Fibroblast of peridontal ligament (primary cell): ENCODE data around the gene C19orf25.

Experiments
- DNase-seq: peaks from one replicate; pipeline ENCODE4 v3.0.0-alpha.2; 2010; ENCODE audit errors: extremely low read depth

C19orf25 gene

DNA sequence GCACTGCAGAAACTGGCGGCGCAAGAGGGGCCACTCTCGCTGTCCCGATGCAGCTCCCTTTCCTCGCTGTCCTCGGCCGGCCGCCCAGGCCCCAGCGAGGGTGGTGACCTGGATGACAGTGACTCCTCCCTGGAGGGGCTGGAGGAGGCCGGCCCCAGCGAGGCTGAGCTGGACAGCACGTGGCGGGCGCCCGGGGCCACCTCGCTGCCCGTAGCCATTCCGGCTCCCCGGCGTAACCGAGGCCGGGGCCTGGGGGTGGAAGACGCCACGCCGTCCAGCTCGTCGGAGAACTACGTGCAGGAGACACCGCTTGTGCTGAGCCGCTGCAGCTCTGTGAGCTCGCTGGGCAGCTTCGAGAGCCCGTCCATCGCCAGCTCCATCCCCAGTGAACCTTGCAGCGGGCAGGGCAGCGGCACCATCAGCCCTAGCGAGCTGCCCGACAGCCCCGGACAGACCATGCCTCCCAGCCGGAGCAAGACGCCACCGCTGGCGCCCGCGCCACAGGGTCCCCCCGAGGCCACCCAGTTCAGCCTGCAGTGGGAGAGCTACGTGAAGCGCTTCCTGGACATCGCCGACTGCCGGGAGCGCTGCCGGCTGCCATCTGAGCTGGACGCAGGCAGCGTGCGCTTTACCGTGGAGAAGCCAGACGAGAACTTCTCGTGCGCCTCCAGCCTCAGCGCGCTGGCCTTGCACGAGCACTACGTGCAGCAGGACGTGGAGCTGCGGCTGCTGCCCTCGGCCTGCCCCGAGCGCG is 12.4 kb downstream of the C19orf25 start:
- no peak for DNase-seq

DNA sequence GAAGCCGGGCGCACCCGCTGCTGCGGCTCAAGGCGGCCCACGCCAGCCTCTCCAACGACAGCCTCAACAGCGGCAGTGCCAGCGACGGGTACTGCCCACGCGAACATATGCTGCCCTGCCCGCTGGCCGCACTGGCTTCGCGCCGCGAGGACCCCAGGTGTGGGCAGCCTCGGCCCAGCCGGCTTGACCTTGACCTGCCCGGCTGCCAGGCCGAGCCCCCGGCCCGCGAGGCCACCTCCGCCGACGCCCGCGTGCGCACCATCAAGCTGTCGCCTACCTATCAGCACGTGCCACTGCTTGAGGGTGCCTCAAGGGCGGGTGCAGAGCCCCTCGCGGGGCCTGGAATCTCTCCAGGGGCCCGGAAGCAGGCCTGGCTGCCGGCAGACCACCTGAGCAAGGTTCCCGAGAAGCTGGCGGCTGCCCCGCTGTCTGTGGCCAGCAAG is 13.0 kb downstream of the C19orf25 start:
- DNase-seq: no peak

GRCh38 chr19:1465191-1466016 is 13.6 kb downstream of the C19orf25 start:
- no peak for DNase-seq

- no peak for DNase-seq
These were observed 17.2 kb downstream of the C19orf25 start for GRCh38 chr19:1461862-1462261.

DNA sequence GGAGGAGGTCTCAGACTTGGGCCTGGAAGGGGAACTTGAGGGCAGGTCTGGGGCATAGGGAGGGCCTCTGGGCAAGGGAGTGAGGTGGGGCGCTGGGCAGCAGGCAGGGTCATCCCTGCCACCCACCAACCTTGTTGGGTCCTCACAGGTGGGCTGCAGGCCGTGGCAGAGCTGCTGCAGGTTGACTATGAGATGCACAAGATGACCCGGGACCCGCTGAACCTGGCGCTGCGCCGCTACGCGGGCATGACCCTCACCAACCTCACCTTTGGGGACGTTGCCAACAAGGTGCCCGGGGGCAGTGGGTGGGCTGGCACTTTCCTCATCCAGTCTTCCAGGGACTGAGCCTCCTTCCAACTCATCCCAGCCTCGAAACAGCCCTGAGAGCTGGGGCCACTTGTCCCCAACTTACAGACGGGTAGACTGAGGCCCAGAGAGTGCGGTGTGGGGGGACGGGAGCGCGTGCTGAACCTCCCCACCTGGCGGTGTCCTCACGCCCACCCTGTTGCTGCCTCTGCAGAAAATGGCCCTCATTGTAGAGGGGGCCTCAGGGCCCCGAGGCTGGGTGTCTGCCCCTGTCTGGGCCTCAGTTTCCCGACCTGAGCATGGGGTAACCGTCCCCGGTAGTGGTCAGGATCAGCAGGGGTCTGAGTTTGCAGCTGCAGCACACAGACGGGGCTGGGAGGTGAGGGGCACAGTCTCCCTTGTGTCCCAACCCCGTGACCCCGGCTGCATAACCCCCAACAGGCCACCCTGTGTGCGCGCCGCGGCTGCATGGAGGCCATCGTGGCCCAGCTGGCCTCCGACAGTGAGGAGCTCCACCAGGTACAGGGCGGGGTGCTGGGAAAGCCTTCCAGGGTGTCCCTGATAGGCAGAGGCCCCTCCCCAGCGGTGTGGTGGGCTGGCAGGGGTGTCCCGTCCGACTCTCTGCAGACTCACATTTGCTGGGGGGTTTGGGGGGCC is 18.7 kb downstream of the C19orf25 start:
- no peak for DNase-seq

- DNase-seq: no peak
These were observed 19.5 kb downstream of the C19orf25 start for GRCh38 chr19:1459479-1459878.

DNA sequence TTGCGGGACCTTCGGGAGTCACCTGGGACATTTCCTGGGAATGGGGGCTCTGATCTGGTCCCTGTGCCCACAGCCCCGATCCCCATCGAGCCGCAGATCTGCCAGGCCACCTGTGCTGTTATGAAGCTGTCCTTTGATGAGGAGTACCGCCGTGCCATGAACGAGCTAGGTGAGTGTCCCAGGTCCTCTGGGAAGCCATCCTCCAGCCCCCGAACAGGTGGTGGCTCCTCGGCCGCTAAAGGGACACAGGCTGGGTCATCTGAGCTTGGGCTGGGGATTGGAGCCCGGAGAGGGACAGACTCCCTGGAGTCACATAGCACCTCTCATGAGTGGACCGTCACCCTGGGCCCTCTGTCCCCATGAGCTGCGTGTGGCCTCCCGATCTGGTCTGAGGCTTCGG is 21.1 kb downstream of the C19orf25 start:
- DNase-seq: no peak

- DNase-seq: no peak
These were observed 21.8 kb downstream of the C19orf25 start for GRCh38 chr19:1457031-1457739.

- no peak for DNase-seq
These were observed 22.7 kb downstream of the C19orf25 start for GRCh38 chr19:1456121-1456900.

DNA sequence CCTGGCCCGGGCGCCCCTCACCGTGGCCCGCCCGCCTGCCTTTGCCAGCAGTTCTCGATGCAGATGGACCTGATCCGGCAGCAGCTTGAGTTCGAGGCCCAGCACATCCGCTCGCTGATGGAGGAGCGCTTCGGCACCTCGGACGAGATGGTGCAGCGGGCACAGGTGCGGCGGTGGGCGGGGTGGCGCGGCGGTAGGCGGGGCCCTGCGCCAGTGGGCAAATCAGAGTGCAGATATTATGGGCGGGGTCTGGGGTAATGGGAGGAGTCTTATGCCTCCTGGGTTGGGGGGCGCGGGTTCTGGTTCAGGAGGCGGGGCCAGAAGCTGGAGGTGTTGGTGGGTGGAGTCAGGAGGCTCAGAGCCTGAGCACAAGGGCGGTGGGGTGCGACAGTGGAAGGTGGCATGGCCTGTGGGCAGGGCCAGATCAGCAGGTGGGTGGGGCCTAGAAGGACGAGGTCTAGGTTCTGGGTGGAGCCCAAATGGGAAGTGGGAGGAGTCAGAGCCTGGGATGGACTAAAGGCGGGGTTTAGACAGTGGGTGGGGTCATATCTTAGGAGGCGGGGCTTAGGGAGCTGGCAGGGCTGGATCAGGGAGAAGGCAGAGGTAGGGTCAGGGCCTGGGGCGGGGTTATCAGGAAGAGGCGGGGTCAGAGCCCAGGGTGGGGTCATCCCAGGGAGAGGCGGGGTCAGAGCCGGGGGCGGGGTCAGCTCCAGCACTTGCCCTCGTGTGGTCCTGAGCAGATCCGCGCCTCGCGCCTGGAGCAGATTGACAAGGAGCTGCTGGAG is 23.5 kb downstream of the C19orf25 start:
- peak; percentile 20 for DNase-seq

DNA sequence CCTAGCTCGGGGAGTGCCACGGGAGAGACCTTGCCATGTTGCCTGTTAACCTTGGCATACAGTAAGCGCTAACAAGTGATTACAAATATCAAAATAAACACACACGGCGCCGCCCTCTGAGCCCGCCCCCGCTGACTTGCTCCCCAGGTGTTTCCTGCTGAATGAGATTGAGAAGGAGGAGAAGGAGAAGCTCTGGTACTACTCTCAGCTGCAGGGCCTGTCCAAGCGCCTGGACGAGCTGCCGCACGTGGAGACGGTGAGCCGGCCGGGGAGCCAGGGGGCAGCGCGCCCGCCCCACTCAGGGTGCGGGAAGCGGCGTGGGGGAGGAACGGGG is 24.0 kb downstream of the C19orf25 start:
- DNase-seq: no peak

GRCh38 chr19:1453525-1454364 is 25.3 kb downstream of the C19orf25 start:
- no peak for DNase-seq

DNA sequence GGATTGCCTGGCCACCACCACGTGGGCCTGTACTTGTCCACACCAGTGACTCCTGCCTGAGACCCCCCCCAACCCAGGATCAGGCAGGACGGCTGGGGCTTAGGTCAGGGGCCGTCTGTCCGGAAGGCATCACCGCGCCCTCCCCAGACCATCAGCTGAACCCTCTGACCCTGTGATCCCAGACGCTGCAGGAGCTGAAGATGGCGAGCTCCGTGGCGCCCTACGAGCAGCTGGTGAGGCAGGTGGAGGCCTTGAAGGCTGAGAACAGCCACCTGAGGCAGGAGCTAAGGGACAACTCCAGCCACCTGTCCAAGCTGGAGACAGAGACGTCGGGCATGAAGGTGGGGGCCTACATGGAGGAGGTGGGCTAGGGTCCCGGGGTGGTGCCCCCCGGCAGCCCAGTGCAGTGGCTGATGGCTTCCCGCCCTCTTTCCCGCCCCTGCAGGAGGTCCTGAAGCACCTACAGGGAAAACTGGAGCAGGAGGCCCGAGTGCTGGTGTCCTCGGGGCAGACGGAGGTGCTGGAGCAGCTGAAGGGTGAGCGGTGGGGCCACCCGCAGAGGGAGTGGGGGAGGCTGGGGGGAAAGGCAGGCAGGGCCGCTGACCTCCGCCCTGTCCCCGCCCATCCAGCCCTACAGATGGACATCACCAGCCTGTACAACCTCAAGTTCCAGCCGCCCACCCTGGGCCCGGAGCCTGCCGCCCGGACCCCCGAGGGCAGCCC is 26.1 kb downstream of the C19orf25 start:
- no peak for DNase-seq

DNA sequence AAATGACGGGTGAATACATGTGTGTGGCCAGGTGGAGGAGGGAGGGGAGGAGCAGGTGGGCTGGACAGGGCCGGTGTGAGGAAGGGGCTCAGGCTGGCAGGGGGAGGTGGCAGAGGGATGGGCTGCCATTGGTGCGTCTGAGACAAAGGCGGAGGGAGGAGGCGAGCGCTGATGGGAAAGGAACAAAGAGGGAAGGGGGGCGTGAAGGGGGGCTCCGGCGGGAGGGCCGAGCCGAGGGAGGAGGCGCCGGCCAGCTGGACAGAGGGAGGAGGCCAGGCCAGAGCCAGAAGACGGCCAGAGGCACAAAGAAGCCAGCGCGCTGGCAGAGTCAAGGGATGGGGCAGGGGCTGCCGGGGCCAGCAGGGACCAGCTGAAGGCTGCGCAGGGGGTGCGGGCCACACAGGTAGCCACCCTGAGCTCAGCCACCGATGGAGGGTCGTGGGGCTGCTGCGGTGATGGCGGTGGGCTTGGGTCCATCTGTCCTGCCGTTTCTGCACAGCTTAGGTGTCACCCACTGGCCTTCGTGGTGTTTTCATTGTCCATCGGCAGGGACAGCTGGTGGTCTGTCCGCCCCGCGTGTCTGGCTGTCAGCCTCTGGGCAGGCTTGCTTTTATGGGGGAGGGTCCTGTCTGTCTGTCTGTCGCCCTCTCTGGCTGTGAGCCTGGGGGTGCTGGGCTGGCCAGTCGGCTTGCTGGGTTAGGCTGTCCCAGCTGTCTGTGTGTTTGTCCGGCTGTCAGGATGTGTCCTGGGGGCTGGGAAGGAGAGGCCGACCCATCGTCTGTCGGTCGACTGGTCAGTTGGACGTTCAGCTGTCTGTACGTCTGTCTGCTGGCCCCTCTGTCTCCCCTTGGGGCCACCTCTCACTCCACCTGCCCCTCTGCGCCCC is 26.9 kb downstream of the C19orf25 start:
- DNase-seq: no peak

- DNase-seq: no peak
These were observed 28.0 kb downstream of the C19orf25 start for GRCh38 chr19:1450735-1451731.
